ENCODE results near the gene CA10. TPM values are rescaled to one million over a fixed set of nuclear protein-coding genes. Genes with fewer than 3 reads are reported as not detected.

CA10 gene
- total RNA-seq, 4 donors from 2014 or later, result not detected

GRCh38 chr17:51840688-51841087 lies 317.8 kb downstream of the CA10 start:
- WGBS, result 87% methylated on average over 3 of the region's 3 CpGs

GRCh38 chr17:51833620-51834019 lies 324.9 kb downstream of the CA10 start:
- H3K27me3 ChIP-seq, result no peaks in the 10 kb centered on the region
- H3K36me3 ChIP-seq, result no peaks in the 10 kb centered on the region
- 76% methylated on average over 3 of the region's 3 CpGs for WGBS
- TF ChIP-seq POLR2AphosphoS5 (IDR thresholded peaks at IDR 0.05) (no peak), EP300 (IDR thresholded peaks at IDR 0.05) (no peak), POLR2A (IDR thresholded peaks at IDR 0.05) (no peak)
- TF ChIP-seq, protein P1, sequence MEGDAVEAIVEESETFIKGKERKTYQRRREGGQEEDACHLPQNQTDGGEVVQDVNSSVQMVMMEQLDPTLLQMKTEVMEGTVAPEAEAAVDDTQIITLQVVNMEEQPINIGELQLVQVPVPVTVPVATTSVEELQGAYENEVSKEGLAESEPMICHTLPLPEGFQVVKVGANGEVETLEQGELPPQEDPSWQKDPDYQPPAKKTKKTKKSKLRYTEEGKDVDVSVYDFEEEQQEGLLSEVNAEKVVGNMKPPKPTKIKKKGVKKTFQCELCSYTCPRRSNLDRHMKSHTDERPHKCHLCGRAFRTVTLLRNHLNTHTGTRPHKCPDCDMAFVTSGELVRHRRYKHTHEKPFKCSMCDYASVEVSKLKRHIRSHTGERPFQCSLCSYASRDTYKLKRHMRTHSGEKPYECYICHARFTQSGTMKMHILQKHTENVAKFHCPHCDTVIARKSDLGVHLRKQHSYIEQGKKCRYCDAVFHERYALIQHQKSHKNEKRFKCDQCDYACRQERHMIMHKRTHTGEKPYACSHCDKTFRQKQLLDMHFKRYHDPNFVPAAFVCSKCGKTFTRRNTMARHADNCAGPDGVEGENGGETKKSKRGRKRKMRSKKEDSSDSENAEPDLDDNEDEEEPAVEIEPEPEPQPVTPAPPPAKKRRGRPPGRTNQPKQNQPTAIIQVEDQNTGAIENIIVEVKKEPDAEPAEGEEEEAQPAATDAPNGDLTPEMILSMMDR (IDR thresholded peaks at IDR 0.05), result no peak
- no peaks in the 10 kb centered on the region for H3K4me1 ChIP-seq
- no peak for DNase-seq (ENCODE audit: low spot score in 2 of 2)
- H3K9me3 ChIP-seq, result no peaks in the 10 kb centered on the region
- no peak overlapping the region for H3K4me3 ChIP-seq
- no peak overlapping the region for H3K27ac ChIP-seq

More at GRCh38 chr17:51840688-51841087, 317.8 kb downstream of the CA10 start:
- no peaks in the 10 kb centered on the region for H3K9me3 ChIP-seq
- TF ChIP-seq EP300 (IDR thresholded peaks at IDR 0.05) (no peak), POLR2AphosphoS5 (IDR thresholded peaks at IDR 0.05) (no peak), POLR2A (IDR thresholded peaks at IDR 0.05) (no peak)
- TF ChIP-seq, protein P1 (IDR thresholded peaks at IDR 0.05), result no peak
- no peaks in the 10 kb centered on the region for H3K27me3 ChIP-seq
- no peaks in the 10 kb centered on the region for H3K36me3 ChIP-seq
- no peak overlapping the region for H3K27ac ChIP-seq
- no peak for DNase-seq (ENCODE audit: low spot score in 2 of 2)
- no peak overlapping the region for H3K4me3 ChIP-seq
- H3K4me1 ChIP-seq, result no peaks in the 10 kb centered on the region

DNA sequence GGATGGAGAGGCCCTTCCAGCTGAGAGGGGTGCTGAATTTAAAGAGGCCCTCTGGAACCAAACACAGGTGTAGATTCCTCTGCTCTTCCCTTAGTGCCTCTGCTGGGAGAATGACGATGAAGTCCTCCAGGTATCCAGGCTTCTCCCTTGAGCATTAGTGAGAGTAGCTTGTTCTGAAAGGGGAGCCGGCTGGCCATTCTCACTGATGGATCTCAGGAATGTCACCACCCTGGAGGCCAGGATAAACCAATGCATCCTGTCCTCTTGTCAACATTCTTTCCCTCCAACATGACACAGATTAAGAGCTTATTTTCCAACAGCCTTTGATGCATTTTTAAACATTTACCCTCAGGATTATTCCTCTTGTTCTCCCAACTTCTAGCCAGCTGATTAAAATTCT lies 325.5 kb downstream of the CA10 start:
- Histone ChIP-seq H3K27ac (no peak overlapping the region), H3K4me3 (no peak overlapping the region), H3K9me3 (no peaks in the 10 kb centered on the region), H3K27me3 (no peaks in the 10 kb centered on the region), H3K4me1 (no peaks in the 10 kb centered on the region), H3K36me3 (no peaks in the 10 kb centered on the region)
- WGBS, result 46% methylated on average over 2 of the region's 2 CpGs
- no peak for DNase-seq (ENCODE audit: low spot score in 2 of 2)
- TF ChIP-seq EP300 (IDR thresholded peaks at IDR 0.05), result no peak
- TF ChIP-seq POLR2A (IDR thresholded peaks at IDR 0.05), result no peak
- TF ChIP-seq, protein P1 (IDR thresholded peaks at IDR 0.05), result no peak

- Histone ChIP-seq H3K4me3 (no peak overlapping the region), H3K9me3 (no peaks in the 10 kb centered on the region), H3K36me3 (no peaks in the 10 kb centered on the region), H3K27ac (no peak overlapping the region), H3K4me1 (no peaks in the 10 kb centered on the region), H3K27me3 (no peaks in the 10 kb centered on the region)
- 69% methylated on average over 3 of the region's 3 CpGs for WGBS
- TF ChIP-seq POLR2AphosphoS5 (IDR thresholded peaks at IDR 0.05), result no peak
- no peak for TF ChIP-seq EP300 (IDR thresholded peaks at IDR 0.05)
- TF ChIP-seq POLR2A (IDR thresholded peaks at IDR 0.05), result no peak
- TF ChIP-seq, protein P1 (IDR thresholded peaks at IDR 0.05), result no peak
- no peak for DNase-seq (ENCODE audit: low spot score in 2 of 2)
Observed at GRCh38 chr17:51830886-51831285, 327.6 kb downstream of the CA10 start.

DNA sequence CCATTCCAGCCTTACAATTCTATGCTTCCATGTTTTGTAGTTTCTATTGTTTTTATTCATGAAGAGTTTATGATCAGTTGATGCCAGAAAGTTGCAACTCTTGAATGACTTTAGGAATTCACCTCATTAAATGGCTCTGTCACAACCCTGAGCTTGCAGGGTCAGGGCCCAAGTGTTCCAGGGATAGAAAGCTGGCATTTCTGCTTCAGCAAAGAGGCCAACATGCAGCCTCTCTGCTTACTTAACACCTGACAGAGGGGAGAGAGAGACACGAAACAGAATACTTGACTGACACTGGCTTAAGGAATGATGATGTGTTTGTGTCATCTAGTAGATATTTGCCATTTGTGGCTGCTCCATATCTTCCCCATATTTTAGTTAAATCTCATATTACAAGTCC lies 328.1 kb downstream of the CA10 start:
- H3K27ac ChIP-seq, result no peak overlapping the region
- no peak for DNase-seq (ENCODE audit: low spot score in 2 of 2)
- no peaks in the 10 kb centered on the region for H3K4me1 ChIP-seq
- WGBS, result 43% methylated on average over 1 of the region's 1 CpG
- H3K9me3 ChIP-seq, result no peaks in the 10 kb centered on the region
- TF ChIP-seq, protein P1 (IDR thresholded peaks at IDR 0.05), result no peak
- no peak for TF ChIP-seq POLR2A (IDR thresholded peaks at IDR 0.05)
- TF ChIP-seq POLR2AphosphoS5 (IDR thresholded peaks at IDR 0.05), result no peak
- TF ChIP-seq EP300 (IDR thresholded peaks at IDR 0.05), result no peak
- H3K36me3 ChIP-seq, result no peaks in the 10 kb centered on the region
- H3K27me3 ChIP-seq, result no peaks in the 10 kb centered on the region
- no peak overlapping the region for H3K4me3 ChIP-seq
